Esophagus squamous epithelium (tissue), 4 donors: Measurements from ENCODE around the gene ESRP2.

Source experiments
- CTCF ChIP-seq, 6 experiments: fragments of 450-650 bp in 4 of 6; fragments of 200-600 bp in 2 of 6; sonication (generic) in 2 of 6; IDR thresholded peaks; one replicate each; pipeline ENCODE4 v1.5.1; 2016 to 2019; ENCODE audit warnings: antibody characterized with exemption in 6 of 6, mild to moderate bottlenecking in 4 of 6, moderate library complexity in 4 of 6
- POLR2A ChIP-seq, 4 donors: fragments of 450-650 bp; IDR thresholded peaks; one replicate each; pipeline ENCODE4 v1.6.1; 2017; ENCODE audit warnings: antibody characterized with exemption in 4 of 4, mild to moderate bottlenecking in 4 of 4, moderate library complexity in 3 of 4

- TF ChIP-seq CTCF (IDR thresholded peaks at IDR 0.05) = no peak
- TF ChIP-seq POLR2A (IDR thresholded peaks at IDR 0.05) = no peak
Measured at GRCh38 chr16:68284847-68285246, 48.9 kb upstream of the ESRP2 start.
